ENCODE measurements around the gene SERTAD2. TPM values are rescaled to one million over a fixed set of nuclear protein-coding genes. Genes with fewer than 3 reads are reported as not detected.

Gene SERTAD2
- total RNA-seq, 1 donor from 2014 or later, result 42.2 TPM

GRCh38 chr2:64665709-64666108, 12.0 kb upstream of the SERTAD2 start:
- Mint-ChIP-seq H3K36me3 (ENCODE audit: low read depth, unreplicated experiment) (no peaks in the 10 kb centered on the region), H3K9me3 (ENCODE audit: unreplicated experiment) (no peaks in the 10 kb centered on the region), H3K27ac (ENCODE audit: unreplicated experiment) (no peak overlapping the region), H3K4me3 (ENCODE audit: unreplicated experiment) (no peak overlapping the region), H3K27me3 (ENCODE audit: low read depth, unreplicated experiment) (no peaks in the 10 kb centered on the region), H3K4me1 (ENCODE audit: low read depth, unreplicated experiment) (peaks cover 19% of the 10 kb centered on the region)
- TF ChIP-seq, protein P1, sequence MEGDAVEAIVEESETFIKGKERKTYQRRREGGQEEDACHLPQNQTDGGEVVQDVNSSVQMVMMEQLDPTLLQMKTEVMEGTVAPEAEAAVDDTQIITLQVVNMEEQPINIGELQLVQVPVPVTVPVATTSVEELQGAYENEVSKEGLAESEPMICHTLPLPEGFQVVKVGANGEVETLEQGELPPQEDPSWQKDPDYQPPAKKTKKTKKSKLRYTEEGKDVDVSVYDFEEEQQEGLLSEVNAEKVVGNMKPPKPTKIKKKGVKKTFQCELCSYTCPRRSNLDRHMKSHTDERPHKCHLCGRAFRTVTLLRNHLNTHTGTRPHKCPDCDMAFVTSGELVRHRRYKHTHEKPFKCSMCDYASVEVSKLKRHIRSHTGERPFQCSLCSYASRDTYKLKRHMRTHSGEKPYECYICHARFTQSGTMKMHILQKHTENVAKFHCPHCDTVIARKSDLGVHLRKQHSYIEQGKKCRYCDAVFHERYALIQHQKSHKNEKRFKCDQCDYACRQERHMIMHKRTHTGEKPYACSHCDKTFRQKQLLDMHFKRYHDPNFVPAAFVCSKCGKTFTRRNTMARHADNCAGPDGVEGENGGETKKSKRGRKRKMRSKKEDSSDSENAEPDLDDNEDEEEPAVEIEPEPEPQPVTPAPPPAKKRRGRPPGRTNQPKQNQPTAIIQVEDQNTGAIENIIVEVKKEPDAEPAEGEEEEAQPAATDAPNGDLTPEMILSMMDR (IDR thresholded peaks at IDR 0.05; ENCODE audit: insufficient read depth, low read depth, low read length), result no peak
- TF ChIP-seq EZH2 (IDR thresholded peaks at IDR 0.05; ENCODE audit: insufficient read depth, low read length), result no peak
- H3K27me3 ChIP-seq (ENCODE audit: insufficient read depth, low read length), result no peaks in the 10 kb centered on the region
- H3K79me2 ChIP-seq (ENCODE audit: insufficient read depth, low read length), result no peaks in the 10 kb centered on the region
- H2AFZ ChIP-seq (ENCODE audit: low read depth, low read length), result no peak overlapping the region
- H3K9ac ChIP-seq (ENCODE audit: low read length), result no peak overlapping the region
- no peak overlapping the region for H3K4me3 ChIP-seq (ENCODE audit: insufficient read depth, low read depth, low read length)
- H3K4me1 ChIP-seq (ENCODE audit: insufficient read depth, low read length), result peaks cover 5% of the 10 kb centered on the region
- no peaks in the 10 kb centered on the region for H3K9me3 ChIP-seq (ENCODE audit: insufficient read depth, low read depth, low read length)
- no peaks in the 10 kb centered on the region for H4K20me1 ChIP-seq (ENCODE audit: insufficient read depth, low read length)
- DNase-seq (ENCODE audit: low read depth) (no peak), FAIRE-seq (no peak)
- H3K27ac ChIP-seq (ENCODE audit: low read depth, low read length), result no peak overlapping the region
- H3K36me3 ChIP-seq (ENCODE audit: insufficient read depth, low read length), result no peaks in the 10 kb centered on the region
- no peak overlapping the region for H3K4me2 ChIP-seq (ENCODE audit: low read length)

- DNase-seq (ENCODE audit: low read depth), result no peak
- no peaks in the 10 kb centered on the region for H3K79me2 ChIP-seq (ENCODE audit: insufficient read depth, low read length)
- H4K20me1 ChIP-seq (ENCODE audit: insufficient read depth, low read length), result no peaks in the 10 kb centered on the region
- Mint-ChIP-seq H3K4me1 (ENCODE audit: low read depth, unreplicated experiment) (peaks cover 19% of the 10 kb centered on the region), H3K36me3 (ENCODE audit: low read depth, unreplicated experiment) (peaks cover 3% of the 10 kb centered on the region), H3K27ac (ENCODE audit: unreplicated experiment) (no peak overlapping the region), H3K4me3 (ENCODE audit: unreplicated experiment) (no peak overlapping the region), H3K27me3 (ENCODE audit: low read depth, unreplicated experiment) (no peaks in the 10 kb centered on the region), H3K9me3 (ENCODE audit: unreplicated experiment) (peaks cover 3% of the 10 kb centered on the region)
- H3K27ac ChIP-seq (ENCODE audit: low read depth, low read length), result no peak overlapping the region
- no peak overlapping the region for H3K4me3 ChIP-seq (ENCODE audit: insufficient read depth, low read depth, low read length)
- peaks cover 5% of the 10 kb centered on the region for H3K4me1 ChIP-seq (ENCODE audit: insufficient read depth, low read length)
- no peak overlapping the region for H2AFZ ChIP-seq (ENCODE audit: low read depth, low read length)
- TF ChIP-seq EZH2 (IDR thresholded peaks at IDR 0.05; ENCODE audit: insufficient read depth, low read length), result no peak
- TF ChIP-seq, protein P1 (IDR thresholded peaks at IDR 0.05; ENCODE audit: insufficient read depth, low read depth, low read length), result no peak
- H3K27me3 ChIP-seq (ENCODE audit: insufficient read depth, low read length), result no peaks in the 10 kb centered on the region
- H3K9me3 ChIP-seq (ENCODE audit: insufficient read depth, low read depth, low read length), result no peaks in the 10 kb centered on the region
- H3K4me2 ChIP-seq (ENCODE audit: low read length), result no peak overlapping the region
- no peak overlapping the region for H3K9ac ChIP-seq (ENCODE audit: low read length)
- H3K36me3 ChIP-seq (ENCODE audit: insufficient read depth, low read length), result no peaks in the 10 kb centered on the region
- no peak for FAIRE-seq
These were observed 9.7 kb upstream of the SERTAD2 start for GRCh38 chr2:64663402-64663801.

DNA sequence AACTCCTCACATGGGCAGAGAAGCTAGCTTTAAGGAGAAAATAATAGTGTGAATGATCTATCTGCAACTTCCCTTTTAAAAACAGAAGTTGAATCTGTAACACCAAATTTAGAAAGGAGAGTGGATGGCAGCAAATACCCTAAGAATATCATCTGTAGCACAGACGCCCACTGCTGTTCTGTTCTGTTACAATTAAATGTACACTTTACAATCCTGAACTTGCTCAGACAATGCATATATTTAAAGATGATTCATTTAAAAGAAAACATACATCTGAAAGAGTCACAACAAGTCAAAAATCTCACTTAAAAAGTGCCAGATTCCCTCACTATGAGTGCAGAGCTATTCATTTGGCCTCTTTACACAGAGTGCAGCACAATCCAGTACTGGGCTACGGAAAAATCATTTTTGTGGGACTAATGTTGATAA, 8.0 kb upstream of the SERTAD2 start:
- no peaks in the 10 kb centered on the region for H3K9me3 ChIP-seq (ENCODE audit: insufficient read depth, low read depth, low read length)
- H3K4me2 ChIP-seq (ENCODE audit: low read length), result no peak overlapping the region
- no peak overlapping the region for H3K27ac ChIP-seq (ENCODE audit: low read depth, low read length)
- H3K4me3 Mint-ChIP-seq (ENCODE audit: unreplicated experiment), result no peak overlapping the region
- no peaks in the 10 kb centered on the region for H3K27me3 Mint-ChIP-seq (ENCODE audit: low read depth, unreplicated experiment)
- peaks cover 9% of the 10 kb centered on the region for H3K4me1 Mint-ChIP-seq (ENCODE audit: low read depth, unreplicated experiment)
- H3K27me3 ChIP-seq (ENCODE audit: insufficient read depth, low read length), result no peaks in the 10 kb centered on the region
- no peak overlapping the region for H3K9ac ChIP-seq (ENCODE audit: low read length)
- H3K36me3 ChIP-seq (ENCODE audit: insufficient read depth, low read length), result no peaks in the 10 kb centered on the region
- no peak for TF ChIP-seq EZH2 (IDR thresholded peaks at IDR 0.05; ENCODE audit: insufficient read depth, low read length)
- H3K36me3 Mint-ChIP-seq (ENCODE audit: low read depth, unreplicated experiment), result peaks cover 3% of the 10 kb centered on the region
- peaks cover 5% of the 10 kb centered on the region for H3K4me1 ChIP-seq (ENCODE audit: insufficient read depth, low read length)
- H4K20me1 ChIP-seq (ENCODE audit: insufficient read depth, low read length), result no peaks in the 10 kb centered on the region
- H3K9me3 Mint-ChIP-seq (ENCODE audit: unreplicated experiment), result peaks cover 3% of the 10 kb centered on the region
- FAIRE-seq (no peak), DNase-seq (ENCODE audit: low read depth) (no peak)
- H2AFZ ChIP-seq (ENCODE audit: low read depth, low read length), result no peak overlapping the region
- H3K79me2 ChIP-seq (ENCODE audit: insufficient read depth, low read length), result no peaks in the 10 kb centered on the region
- no peak overlapping the region for H3K27ac Mint-ChIP-seq (ENCODE audit: unreplicated experiment)
- H3K4me3 ChIP-seq (ENCODE audit: insufficient read depth, low read depth, low read length), result no peak overlapping the region

All from astrocyte (in vitro differentiated cells and primary cell).